Adrenal gland (tissue), 12 donors: ENCODE measurements around the gene SFTPB. TPM values are rescaled to one million over a fixed set of nuclear protein-coding genes. Genes with fewer than 3 reads are reported as not detected.
"Not testable (repeated sequence)": the region's sequence is repeated elsewhere in the genome, so short reads cannot be mapped to it uniquely, and the experiment has no call there.

ENCODE experiments used
- DNase-seq, 7 donors: peaks; one replicate each; pipeline ENCODE4 v3.0.0-alpha.2; 2019 to 2020
- H3K27ac ChIP-seq, 5 donors: fragments of 200-600 bp; sonication (generic) in 4 of 5; 1 replicate in 3 of 5; 2 replicates in 2 of 5; pipeline versions ENCODE4 v1.5.1 to v1.8.0; 2016 to 2020; ENCODE audit warnings: mild to moderate bottlenecking in 1 of 5
- H3K27me3 ChIP-seq: fragments of 200-600 bp; 2 replicates; pipeline ENCODE4 v1.8.0; 2021
- H3K36me3 ChIP-seq, 2 donors: fragments of 200-600 bp; replicated peaks in 1 of 2; 1 replicate in 1 of 2; 2 replicates in 1 of 2; pipeline versions ENCODE4 v1.5.1 to v1.8.0; 2018 to 2022
- H3K4me1 ChIP-seq, 2 donors: fragments of 200-600 bp; replicated peaks in 1 of 2; 1 replicate in 1 of 2; 2 replicates in 1 of 2; pipeline versions ENCODE4 v1.5.1 to v1.8.0; 2018 to 2021
- H3K4me3 ChIP-seq, 4 donors: fragments of 200-600 bp; sonication (generic) in 3 of 4; one replicate each; pipeline ENCODE4 v1.5.1; 2016 to 2018
- H3K9me3 ChIP-seq, 3 donors: fragments of 200-600 bp; sonication (generic) in 1 of 3; replicated peaks in 1 of 3; 1 replicate in 2 of 3; 2 replicates in 1 of 3; pipeline versions ENCODE4 v1.5.1 to v1.8.0; 2016 to 2021
- POLR2A ChIP-seq, 2 donors: fragments of 450-650 bp; IDR thresholded peaks; one replicate each; pipeline ENCODE4 v1.6.1; 2017; ENCODE audit warnings: antibody characterized with exemption in 2 of 2, mild to moderate bottlenecking in 2 of 2, moderate library complexity in 1 of 2
- WGBS, 4 donors: extraction: QIAGEN DNeasy Blood & Tissue Kit in 2 of 4; methylation state at CpG; one replicate each; pipeline versions ENCODE4 v1.1.5 to v1.1.7; 2013 to 2017; 5-methylcytosine and 5-hydroxymethylcytosine counted together
- intact Hi-C, 2 donors: fragments of 100-400 bp; cut with DNase I; formaldehyde crosslinking; loops; one replicate each; pipeline versions ENCODE4 v1.14.1 to v1.15.0; 2022 to 2023
- polyA plus RNA-seq, 3 donors: library from polyadenylated mRNA; stranded (reverse); fragments of 200-250 nt in 2 of 3; fragments of 350-450 nt in 1 of 3; fragmentation: Illumina TruSeq in 1 of 3; extraction: RNeasy Lipid Tissue Mini Kit (QIAGEN cat#74804) in 1 of 3; gene quantifications; one replicate each; pipeline ENCODE4 v1.2.3, GENCODE V29; 2013 to 2014
- total RNA-seq, 9 donors: library from RNA; depleted of rRNA in 4 of 9; stranded (reverse); fragments of >200 nt in 4 of 9; fragments of 120-200 nt in 1 of 9; fragmentation: NEBNext Ultra II Directional in 1 of 9; extraction: Animal tissue kit (Norgen Biotek cat#: 25700) in 1 of 9; gene quantifications; one replicate each; pipeline versions ENCODE4 v1.1.0 to v1.2.4, GENCODE V29; 2013 to 2023
- TF ChIP-seq, protein P1 (sequence below), 6 experiments: fragments of 450-650 bp in 4 of 6; fragments of 200-600 bp in 2 of 6; sonication (generic) in 1 of 6; IDR thresholded peaks; 1 replicate in 5 of 6; 2 replicates in 1 of 6; pipeline versions ENCODE4 v1.5.1 to v1.8.0; 2016 to 2021; ENCODE audit warnings: antibody characterized with exemption in 6 of 6, mild to moderate bottlenecking in 2 of 6, moderate library complexity in 1 of 6
- donor health status: healthy with polysubstance abuse.
- donor health status: Bipolar disorder and iron deficiency.
- donor health status: DM: yes; HTN: yes; CAD: no.
- donor health status: DM: no; HTN: no; CAD: no.
- donor health status: DM: no; HTN: no; CAD: no.
- donor health status: DM: yes; HTN: yes; CAD: no.

Gene SFTPB
- total and polyA plus RNA-seq, 12 donors: 0.04 to 21.3 (median 1.4) TPM; not detected in 5

DNA sequence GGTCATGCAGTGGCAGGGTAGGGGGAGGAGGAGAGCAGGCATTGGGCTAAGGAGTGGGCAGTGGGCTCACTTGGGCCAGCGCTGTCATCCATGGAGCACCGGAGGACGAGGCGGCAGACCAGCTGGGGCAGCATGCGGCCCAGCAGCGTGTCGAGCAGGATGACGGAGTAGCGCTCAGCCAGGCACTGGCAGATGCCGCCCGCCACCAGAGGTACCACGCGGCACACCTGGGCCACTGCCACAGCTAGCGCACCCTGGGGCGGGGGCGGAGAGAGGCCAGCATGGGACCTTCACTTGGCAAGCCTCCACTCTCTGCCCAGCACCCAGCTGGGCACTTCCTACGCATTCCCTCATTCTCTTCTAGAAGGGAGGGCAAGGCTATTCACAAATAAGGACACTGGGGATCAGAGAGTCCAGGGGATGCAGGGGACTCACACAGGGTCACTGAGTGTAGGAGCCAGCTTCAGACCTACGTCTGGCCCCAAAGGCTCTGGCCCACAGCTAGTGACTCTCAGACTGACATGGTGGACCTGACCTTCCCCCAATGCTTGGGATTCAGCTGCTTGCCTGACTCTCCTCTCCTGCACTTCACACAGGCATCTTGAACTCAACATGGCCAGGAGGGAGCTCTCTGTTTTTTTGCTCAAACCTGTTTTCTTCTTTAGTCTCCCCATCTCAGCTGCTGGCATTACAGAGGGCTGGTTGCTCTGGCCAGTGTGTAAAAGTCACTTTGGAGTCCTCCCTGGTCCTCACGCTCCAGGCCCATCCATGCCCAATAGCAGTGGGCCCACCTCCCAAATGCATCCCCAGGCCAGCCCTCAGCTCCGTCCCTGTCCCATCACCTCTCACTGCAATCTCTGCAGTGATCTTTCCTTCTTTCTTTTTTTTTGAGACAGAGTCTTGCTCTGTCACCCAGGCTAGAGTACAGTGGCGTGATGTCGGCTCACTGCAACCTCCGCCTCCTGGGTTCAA is 4.1 kb downstream of the SFTPB start:
- H3K36me3 ChIP-seq: no peaks in the 10 kb centered on the region
- no peaks in the 10 kb centered on the region for H3K27me3 ChIP-seq
- H3K4me1 ChIP-seq: no peaks in the 10 kb centered on the region
- H3K4me3 ChIP-seq: no peak overlapping the region
- DNase-seq: no peak
- TF ChIP-seq POLR2A (IDR thresholded peaks at IDR 0.05): no peak
- TF ChIP-seq, protein P1, sequence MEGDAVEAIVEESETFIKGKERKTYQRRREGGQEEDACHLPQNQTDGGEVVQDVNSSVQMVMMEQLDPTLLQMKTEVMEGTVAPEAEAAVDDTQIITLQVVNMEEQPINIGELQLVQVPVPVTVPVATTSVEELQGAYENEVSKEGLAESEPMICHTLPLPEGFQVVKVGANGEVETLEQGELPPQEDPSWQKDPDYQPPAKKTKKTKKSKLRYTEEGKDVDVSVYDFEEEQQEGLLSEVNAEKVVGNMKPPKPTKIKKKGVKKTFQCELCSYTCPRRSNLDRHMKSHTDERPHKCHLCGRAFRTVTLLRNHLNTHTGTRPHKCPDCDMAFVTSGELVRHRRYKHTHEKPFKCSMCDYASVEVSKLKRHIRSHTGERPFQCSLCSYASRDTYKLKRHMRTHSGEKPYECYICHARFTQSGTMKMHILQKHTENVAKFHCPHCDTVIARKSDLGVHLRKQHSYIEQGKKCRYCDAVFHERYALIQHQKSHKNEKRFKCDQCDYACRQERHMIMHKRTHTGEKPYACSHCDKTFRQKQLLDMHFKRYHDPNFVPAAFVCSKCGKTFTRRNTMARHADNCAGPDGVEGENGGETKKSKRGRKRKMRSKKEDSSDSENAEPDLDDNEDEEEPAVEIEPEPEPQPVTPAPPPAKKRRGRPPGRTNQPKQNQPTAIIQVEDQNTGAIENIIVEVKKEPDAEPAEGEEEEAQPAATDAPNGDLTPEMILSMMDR (IDR thresholded peaks at IDR 0.05): no peak
- WGBS, 4 donors: 94 to 97% (median 95%) methylated on average over 7 to 23 of the region's 23 CpGs
- intact Hi-C loops: no loop called here
- H3K9me3 ChIP-seq: no peaks in the 10 kb centered on the region
- no peak overlapping the region for H3K27ac ChIP-seq

DNA sequence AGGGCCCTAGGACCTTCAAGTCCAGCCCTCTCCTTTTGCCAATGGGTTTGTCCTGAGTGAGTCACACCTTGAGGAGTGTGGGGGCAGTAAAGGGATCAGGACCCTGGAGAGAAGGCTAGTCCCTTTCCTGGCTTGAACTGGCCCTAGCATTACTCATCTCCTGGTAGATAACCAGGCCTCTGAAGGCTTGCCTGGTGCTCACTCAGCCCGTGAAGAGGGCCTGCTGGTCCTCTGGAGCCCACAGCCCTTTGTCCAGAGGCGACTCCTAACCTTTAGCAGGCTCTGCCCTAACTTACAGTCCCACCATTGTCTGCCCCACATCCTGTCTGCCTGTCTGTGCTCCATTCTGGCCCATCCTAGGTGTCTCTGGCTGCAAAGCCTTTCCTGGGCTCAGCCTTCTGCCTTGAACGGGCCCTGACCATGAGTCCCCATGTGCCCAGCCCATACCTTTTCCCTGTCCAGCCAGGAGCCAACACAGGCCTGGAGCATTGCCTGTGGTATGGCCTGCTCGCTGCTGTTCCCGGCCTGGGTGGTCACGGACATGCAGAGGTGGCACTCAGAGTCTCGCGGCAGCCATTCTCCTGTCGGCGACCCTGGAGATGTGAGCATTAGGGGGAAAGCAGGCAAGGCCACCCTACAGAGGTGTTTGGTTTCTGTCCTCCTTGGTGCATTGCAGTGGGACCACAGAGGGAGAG is 5.0 kb downstream of the SFTPB start:
- intact Hi-C loops: no loop called here
- TF ChIP-seq, protein P1 (IDR thresholded peaks at IDR 0.05): no peak
- no peak for TF ChIP-seq POLR2A (IDR thresholded peaks at IDR 0.05)
- Histone ChIP-seq H3K27ac (no peak overlapping the region), H3K27me3 (no peaks in the 10 kb centered on the region), H3K4me3 (no peak overlapping the region), H3K4me1 (no peaks in the 10 kb centered on the region), H3K9me3 (no peaks in the 10 kb centered on the region), H3K36me3 (no peaks in the 10 kb centered on the region)
- peak; percentile 43 to 92 (median 72) for DNase-seq
- 43 to 91% (median 88%) methylated on average over 2 to 10 of the region's 10 CpGs for WGBS, 4 donors

DNA sequence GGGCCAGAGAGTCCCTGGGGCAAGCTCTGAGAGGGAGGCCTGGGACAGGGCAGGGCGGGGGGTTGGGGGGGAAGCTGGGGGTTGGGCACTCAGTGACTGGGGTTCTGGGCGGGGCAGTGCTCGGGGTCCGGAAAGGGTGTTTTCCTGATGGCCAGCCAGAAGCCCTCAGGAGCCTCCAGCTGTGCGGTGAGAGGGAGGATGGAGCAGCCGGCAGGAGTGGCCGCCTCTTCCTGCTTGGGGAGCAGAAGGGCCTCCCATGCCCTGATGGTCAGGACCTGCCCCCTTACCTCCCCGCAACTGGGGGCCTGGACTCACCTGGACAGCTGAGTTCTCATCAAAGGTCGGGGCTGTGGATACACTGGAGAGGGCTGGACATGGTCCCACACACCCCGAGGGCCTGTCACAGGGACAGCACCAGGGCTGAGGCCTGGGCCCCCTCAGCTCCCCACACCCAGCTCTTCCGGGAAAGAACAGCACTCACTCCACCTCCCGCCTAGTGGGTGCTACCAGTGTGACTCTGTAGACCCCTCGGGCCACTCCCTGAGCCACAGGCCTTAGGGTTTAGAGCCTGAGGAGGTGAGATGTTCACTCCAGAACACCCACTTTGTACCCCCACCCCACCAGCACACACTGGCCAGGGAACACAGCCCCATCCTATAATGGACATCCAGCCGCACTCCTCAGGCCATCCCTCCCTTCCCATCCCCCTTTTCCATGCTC is 6.7 kb downstream of the SFTPB start:
- Histone ChIP-seq H3K36me3 (no peaks in the 10 kb centered on the region), H3K9me3 (no peaks in the 10 kb centered on the region), H3K27ac (peak overlapping the region in 1 of 5 donors; percentile 36), H3K4me3 (no peak overlapping the region), H3K4me1 (no peaks in the 10 kb centered on the region), H3K27me3 (no peaks in the 10 kb centered on the region)
- DNase-seq: no peak
- WGBS, 4 donors: 70 to 84% (median 81%) methylated on average over 6 to 14 of the region's 14 CpGs
- intact Hi-C loops: no loop called here
- TF ChIP-seq, protein P1 (IDR thresholded peaks at IDR 0.05): no peak
- TF ChIP-seq POLR2A (IDR thresholded peaks at IDR 0.05): no peak

DNA sequence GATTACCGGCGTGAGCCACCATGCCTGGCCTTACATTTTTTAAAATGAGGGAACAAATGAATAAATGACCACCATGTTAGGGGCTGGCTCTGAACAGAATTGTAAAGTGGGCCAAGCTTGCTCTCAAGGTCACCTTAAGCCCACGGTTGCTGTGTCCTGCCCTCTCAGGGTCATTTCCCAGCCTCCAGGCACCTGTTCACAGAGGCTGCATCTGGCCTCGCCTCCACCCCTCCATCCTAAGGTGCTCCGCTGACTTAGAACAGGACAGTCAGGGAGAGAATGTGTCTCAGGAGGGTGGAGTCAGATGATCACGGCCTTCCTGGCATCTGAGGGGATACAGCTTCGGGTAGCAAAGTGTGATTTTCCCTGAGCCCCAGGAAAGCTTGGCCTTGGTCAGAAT is 7.3 kb downstream of the SFTPB start:
- Histone ChIP-seq H3K4me3 (no peak overlapping the region), H3K4me1 (no peaks in the 10 kb centered on the region), H3K9me3 (no peaks in the 10 kb centered on the region), H3K27ac (no peak overlapping the region), H3K36me3 (no peaks in the 10 kb centered on the region), H3K27me3 (no peaks in the 10 kb centered on the region)
- no peak for DNase-seq
- WGBS, 4 donors: 54 to 77% (median 71%) methylated on average over 5 to 7 of the region's 7 CpGs
- TF ChIP-seq, protein P1 (IDR thresholded peaks at IDR 0.05): no peak
- no peak for TF ChIP-seq POLR2A (IDR thresholded peaks at IDR 0.05)
- intact Hi-C loops: no loop called here

DNA sequence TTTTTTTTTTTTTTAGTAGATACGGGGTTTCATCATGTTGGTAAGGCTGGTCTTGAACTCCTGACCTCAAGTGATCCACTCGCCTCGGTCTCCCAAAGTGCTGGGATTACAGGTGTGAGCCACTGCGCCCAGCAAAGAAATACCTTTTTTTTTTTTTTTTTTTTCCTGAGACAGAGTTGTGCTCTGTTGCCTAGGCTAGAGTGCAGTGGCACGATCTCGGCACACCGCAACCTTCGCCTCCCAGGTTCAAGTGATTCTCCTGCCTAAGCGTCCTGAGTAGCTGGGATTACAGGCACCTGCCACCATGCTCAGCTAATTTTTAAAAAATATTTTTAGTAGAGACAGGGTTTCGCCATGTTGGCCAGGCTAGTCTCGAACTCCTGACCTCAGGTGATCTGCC is 7.7 kb downstream of the SFTPB start:
- H3K27ac ChIP-seq, DNase-seq, H3K4me3 ChIP-seq, H3K4me1 ChIP-seq, intact Hi-C loops, H3K36me3 ChIP-seq, H3K27me3 ChIP-seq, H3K9me3 ChIP-seq: not testable (repeated sequence)
- 87 to 98% (median 97%) methylated on average over 9 to 11 of the region's 11 CpGs for WGBS, 4 donors
